A549 (cell line): ENCODE results near the gene ANK2. TPM values are rescaled to one million over a fixed set of nuclear protein-coding genes. Genes with fewer than 3 reads are reported as not detected.

ENCODE experiments used
- ATAC-seq, 2 experiments: fragments of 200-7000 bp in 1 of 2; fragments of >200 bp in 1 of 2; cut with Nextera tagmentation in 1 of 2; cut with Tn5 transposase in 1 of 2; 3 replicates each; pipeline versions ENCODE4 v1.8.0 to v1.9.1; 2018 to 2020; ENCODE audit warnings: mild to moderate bottlenecking in 1 of 2, moderate library complexity in 1 of 2
- CTCF ChIA-PET: fragments of 300-600 bp; sonication (Branson Sonifier 250); formaldehyde crosslinking; extraction: SDS; loops from one replicate; lab custom pipeline; 2021; ENCODE audit warnings: antibody characterized with exemption, inconsistent platforms; lab: Yijun Ruan, JAX
- POLR2A ChIA-PET: fragments of 350-600 bp; formaldehyde crosslinking; extraction: SDS; loops from one replicate; lab custom pipeline; 2021; ENCODE audit warnings: antibody characterized with exemption, inconsistent platforms; lab: Yijun Ruan, JAX
- DNase-seq, 2 experiments: peaks; one replicate each; pipeline versions ENCODE4 v3.0.0 to v3.0.0-alpha.2; 2011 to 2016; ENCODE audit warnings: low read depth in 1 of 2, low spot score in 1 of 2
- FAIRE-seq: peaks from 2 replicates; lab custom pipeline; 2011; peaks lifted over from hg19 to GRCh38; lab: Jason Lieb, UNC
- H3K27ac ChIP-seq, 2 experiments: fragments of >200 bp; sonication (Bioruptor Twin); formaldehyde crosslinking; 3 replicates each; pipeline ENCODE4 v1.5.1; 2016 to 2017
- H3K4me1 ChIP-seq: fragments of >200 bp; sonication (Bioruptor Twin); formaldehyde crosslinking; 3 replicates; pipeline ENCODE4 v1.6.1; 2016
- H3K4me2 ChIP-seq: fragments of >200 bp; sonication (Bioruptor Twin); formaldehyde crosslinking; 3 replicates; pipeline ENCODE4 v1.6.1; 2016
- H3K4me3 ChIP-seq: fragments of >200 bp; sonication (Bioruptor Twin); formaldehyde crosslinking; 3 replicates; pipeline ENCODE4 v1.5.1; 2016
- H3K9me3 ChIP-seq: fragments of >200 bp; sonication (Bioruptor Twin); formaldehyde crosslinking; 3 replicates; pipeline ENCODE4 v1.6.1; 2016
- CBX8 ChIP-seq: fragments of 200-600 bp; sonication (generic); IDR thresholded peaks from 2 replicates; pipeline ENCODE4 v1.6.1; 2016
- EHF ChIP-seq: fragments of 250-450 bp; sonication (Bioruptor Pico); IDR thresholded peaks from 2 replicates; pipeline ENCODE4 v1.5.0; 2020; ENCODE audit warnings: mild to moderate bottlenecking
- ELK1 ChIP-seq: fragments of 150-350 bp; IDR thresholded peaks from 2 replicates; pipeline ENCODE4 v1.6.1; 2014; ENCODE audit warnings: low read depth, mild to moderate bottlenecking, low read length
- EP300 ChIP-seq, 2 experiments: fragments of >200 bp; sonication (Bioruptor Twin); formaldehyde crosslinking; IDR thresholded peaks; 2 replicates in 1 of 2; 3 replicates in 1 of 2; pipeline ENCODE4 v1.6.1; 2016 to 2017
- ESRRA ChIP-seq: fragments of 150-350 bp; IDR thresholded peaks from 2 replicates; pipeline ENCODE4 v1.6.1; 2014; ENCODE audit warnings: mild to moderate bottlenecking, low read length, borderline replicate concordance
- GATA3 ChIP-seq: IDR thresholded peaks from 2 replicates; pipeline ENCODE4 v1.6.1; 2012; ENCODE audit warnings: borderline replicate concordance
- HES2 ChIP-seq: fragments of >200 bp; sonication (Bioruptor Twin); formaldehyde crosslinking; IDR thresholded peaks from 2 replicates; pipeline ENCODE4 v1.6.1; 2016
- HMGXB4 ChIP-seq: fragments of 250-450 bp; sonication (Bioruptor Pico); IDR thresholded peaks from 2 replicates; pipeline ENCODE4 v1.5.0; 2021; ENCODE audit warnings: mild to moderate bottlenecking, moderate library complexity, borderline replicate concordance
- HOXB13 ChIP-seq: fragments of 250-450 bp; sonication (Bioruptor Pico); IDR thresholded peaks from 2 replicates; pipeline ENCODE4 v1.5.0; 2020; ENCODE audit warnings: low read depth, mild to moderate bottlenecking, moderate library complexity
- HOXB5 ChIP-seq: fragments of 250-450 bp; sonication (Bioruptor Pico); IDR thresholded peaks from 2 replicates; pipeline ENCODE4 v1.5.0; 2020; ENCODE audit warnings: mild to moderate bottlenecking, moderate library complexity
- KDM1A ChIP-seq: fragments of 200-600 bp; sonication (generic); IDR thresholded peaks from 2 replicates; pipeline ENCODE4 v1.6.1; 2016; ENCODE audit warnings: low read depth, mild to moderate bottlenecking
- MAFK ChIP-seq: fragments of 450-650 bp; IDR thresholded peaks from 2 replicates; pipeline ENCODE4 v1.6.1; 2014; ENCODE audit not compliant: partially characterized antibody
- MAZ ChIP-seq: fragments of 150-350 bp; IDR thresholded peaks from 2 replicates; pipeline ENCODE4 v1.6.1; 2014; ENCODE audit warnings: antibody characterized with exemption, low read depth, low read length, borderline replicate concordance
- NFE2L2 ChIP-seq: fragments of 150-350 bp; conservative IDR thresholded peaks from 2 replicates; pipeline ENCODE4 v1.6.1; 2014; ENCODE audit warnings: low read length
- NPAS2 ChIP-seq: fragments of 250-450 bp; sonication (Bioruptor Pico); IDR thresholded peaks from 2 replicates; pipeline ENCODE4 v1.8.0; 2022; ENCODE audit warnings: mild to moderate bottlenecking, moderate library complexity, borderline replicate concordance
- POLR2AphosphoS2 ChIP-seq: conservative IDR thresholded peaks from 2 replicates; pipeline ENCODE4 v1.6.1; 2012; ENCODE audit warnings: low read length, improper control_type of control experiment, inconsistent platforms
- RAD21 ChIP-seq, 2 experiments: fragments of >200 bp in 1 of 2; sonication (Bioruptor Twin) in 1 of 2; formaldehyde crosslinking in 1 of 2; IDR thresholded peaks in 1 of 2; conservative IDR thresholded peaks in 1 of 2; 2 replicates in 1 of 2; 3 replicates in 1 of 2; pipeline ENCODE4 v1.6.1; 2012 to 2018; ENCODE audit warnings: inconsistent platforms in 1 of 2
- SREBF2 ChIP-seq: fragments of 450-650 bp; IDR thresholded peaks from 2 replicates; pipeline ENCODE4 v1.6.1; 2014; ENCODE audit warnings: mild to moderate bottlenecking, moderate library complexity
- TP53 ChIP-seq: fragments of 250-450 bp; sonication (Bioruptor Pico); IDR thresholded peaks from 2 replicates; pipeline ENCODE4 v1.5.0; 2021; ENCODE audit warnings: mild to moderate bottlenecking, moderate library complexity
- USF2 ChIP-seq: fragments of 450-650 bp; IDR thresholded peaks from 2 replicates; pipeline ENCODE4 v1.6.1; 2014; ENCODE audit warnings: antibody characterized with exemption
- ZC3H11A ChIP-seq: fragments of 450-650 bp; IDR thresholded peaks from 2 replicates; pipeline ENCODE4 v1.6.1; 2014; ENCODE audit warnings: antibody characterized with exemption, mild to moderate bottlenecking
- ZNF302 ChIP-seq: fragments of 250-450 bp; sonication (Bioruptor Pico); IDR thresholded peaks from 2 replicates; pipeline ENCODE4 v1.9.0; 2021; ENCODE audit warnings: inconsistent platforms, mild to moderate bottlenecking, moderate library complexity
- whole genome bisulfite sequencing: methylation state at CpG from one replicate; pipeline ENCODE4 v1.1.6; 2017; ENCODE audit errors: missing lambda C conversion rate; 5-methylcytosine and 5-hydroxymethylcytosine counted together
- polyA plus RNA-seq, 4 experiments: library from polyadenylated mRNA; depleted of rRNA in 3 of 4; stranded (reverse); fragments of >200 nt; fragmentation: RNase III in 1 of 4; extraction: RNeasy Plus Mini Kit Qiagen cat#74134 plus additional on column Dnase treatment in 1 of 4; gene quantifications; 2 replicates in 3 of 4; 3 replicates in 1 of 4; pipeline ENCODE4 v1.2.3, GENCODE V29; 2011 to 2017

Gene ANK2
- polyA plus RNA-seq, 2 of the 4 experiments (the other 2 are of a cell fraction) = 1.4 to 3.1 TPM

GRCh38 chr4:113322736-113323135 is 273.3 kb downstream of the ANK2 start:
- TF ChIP-seq EP300 (IDR thresholded peaks at IDR 0.05) = no peak
- TF ChIP-seq GATA3 = no peak
- TF ChIP-seq EHF (CRISPR knock-in tag) = no peak
- TF ChIP-seq ZNF302 = no peak
- no peak for DNase-seq
- FAIRE-seq = no peak
- Histone ChIP-seq H3K9me3 (no peaks in the 10 kb centered on the region), H3K4me3 (no peak overlapping the region), H3K4me2 (no peak overlapping the region), H3K4me1 (no peaks in the 10 kb centered on the region), H3K27ac (no peak overlapping the region)
- 52% methylated on average over 5 of the region's 5 CpGs for WGBS
- no peak for ATAC-seq
- ChIA-PET POLR2A (no interaction called here), CTCF (no interaction called here)

- no peak overlapping the region for H3K27ac ChIP-seq
- H3K4me1 ChIP-seq = no peaks in the 10 kb centered on the region
- H3K4me2 ChIP-seq = no peak overlapping the region
- DNase-seq = no peak
- ATAC-seq = no peak
- no peak overlapping the region for H3K4me3 ChIP-seq
- no peaks in the 10 kb centered on the region for H3K9me3 ChIP-seq
- WGBS = 53% methylated on average over 5 of the region's 5 CpGs
- FAIRE-seq = no peak
- POLR2A ChIA-PET = no interaction called here
- peak; percentile 51 for TF ChIP-seq MAFK
- no peak for TF ChIP-seq MAZ
- TF ChIP-seq, all 56 proteins: peak for 1
- CTCF ChIA-PET = no interaction called here
Measured at GRCh38 chr4:113325876-113326615, 276.6 kb downstream of the ANK2 start.

- 73% methylated on average over 4 of the region's 4 CpGs for WGBS
- ChIA-PET POLR2A (no interaction called here), CTCF (no interaction called here)
- FAIRE-seq (no peak), ATAC-seq (no peak), DNase-seq (no peak)
- no peak for TF ChIP-seq CBX8
- TF ChIP-seq ESRRA = no peak
- no peak for TF ChIP-seq HMGXB4 (CRISPR knock-in tag)
- no peak for TF ChIP-seq NPAS2 (CRISPR knock-in tag)
- TF ChIP-seq HOXB13 (CRISPR knock-in tag) = no peak
- TF ChIP-seq POLR2AphosphoS2 = no peak
- no peak for TF ChIP-seq TP53 (CRISPR knock-in tag)
- no peak for TF ChIP-seq KDM1A
- TF ChIP-seq NFE2L2 = no peak
- no peak for TF ChIP-seq SREBF2
- no peak for TF ChIP-seq HES2
- no peak overlapping the region for H3K27ac ChIP-seq
- no peak overlapping the region for H3K4me3 ChIP-seq
- H3K4me1 ChIP-seq = no peaks in the 10 kb centered on the region
- no peak overlapping the region for H3K4me2 ChIP-seq
- no peaks in the 10 kb centered on the region for H3K9me3 ChIP-seq
Measured at GRCh38 chr4:113327494-113327893, 278.0 kb downstream of the ANK2 start.

- TF ChIP-seq HOXB5 (CRISPR knock-in tag) = no peak
- TF ChIP-seq ELK1 = no peak
- no peak for TF ChIP-seq MAZ
- TF ChIP-seq CBX8 = no peak
- TF ChIP-seq RAD21 (conservative IDR thresholded peaks at IDR 0.05 in 1 of 2, IDR thresholded peaks at IDR 0.05 in 1 of 2) = peak in 1 of 2 experiments; percentile 26; a peak in 2 of 5 replicates
- TF ChIP-seq ZC3H11A = no peak
- no peak for TF ChIP-seq HMGXB4 (CRISPR knock-in tag)
- no peak for TF ChIP-seq USF2
- 78% methylated on average over 3 of the region's 3 CpGs for WGBS
- ChIA-PET CTCF (no interaction called here), POLR2A (no interaction called here)
- H3K9me3 ChIP-seq = no peaks in the 10 kb centered on the region
- peak in 1 of 2 experiments; percentile 85; a peak in 3 of 6 replicates for ATAC-seq
- H3K4me1 ChIP-seq = no peaks in the 10 kb centered on the region
- DNase-seq = peak; percentile 4 to 13
- no peak for FAIRE-seq
- no peak overlapping the region for H3K4me2 ChIP-seq
- H3K4me3 ChIP-seq = no peak overlapping the region
- no peak overlapping the region for H3K27ac ChIP-seq
Measured at GRCh38 chr4:113328514-113328913, 279.1 kb downstream of the ANK2 start.
